IgD-negative memory B cell (primary cell): ENCODE data around the gene HEXA. TPM values are rescaled to one million over a fixed set of nuclear protein-coding genes. Genes with fewer than 3 reads are reported as not detected.
"Not testable (repeated sequence)": the region's sequence is repeated elsewhere in the genome, so short reads cannot be mapped to it uniquely, and the experiment has no call there.

Experiments
- H3K27ac Mint-ChIP-seq, 3 donors: one replicate each; pipeline ENCODE4 v1.8.0; 2020 to 2022; ENCODE audit warnings: mild to moderate bottlenecking in 3 of 3, mixed read lengths in 3 of 3, moderate library complexity in 1 of 3
- H3K27me3 Mint-ChIP-seq: one replicate; pipeline ENCODE4 v1.8.0; 2021; ENCODE audit warnings: mixed read lengths
- H3K36me3 Mint-ChIP-seq: one replicate; pipeline ENCODE4 v1.8.0; 2020; ENCODE audit warnings: mild to moderate bottlenecking, mixed read lengths
- H3K4me1 Mint-ChIP-seq, 3 donors: one replicate each; pipeline ENCODE4 v1.8.0; 2020 to 2022; ENCODE audit warnings: mixed read lengths in 3 of 3, mild to moderate bottlenecking in 1 of 3
- H3K4me3 Mint-ChIP-seq, 4 donors: one replicate each; pipeline ENCODE4 v1.8.0; 2020 to 2022; ENCODE audit warnings: mild to moderate bottlenecking in 4 of 4, mixed read lengths in 4 of 4, moderate library complexity in 3 of 4
- H3K9me3 Mint-ChIP-seq, 3 donors: one replicate each; pipeline ENCODE4 v1.8.0; 2020 to 2021; ENCODE audit warnings: mixed read lengths in 3 of 3, mild to moderate bottlenecking in 1 of 3
- polyA plus RNA-seq: library from polyadenylated mRNA; unstranded; fragments of 300-500 nt; fragmentation: Illumina TruSeq; gene quantifications from one replicate; pipeline ENCODE4 v1.2.3, GENCODE V29; 2021

HEXA gene
- polyA plus RNA-seq, 1 donor from 2014 or later = 102 TPM

DNA sequence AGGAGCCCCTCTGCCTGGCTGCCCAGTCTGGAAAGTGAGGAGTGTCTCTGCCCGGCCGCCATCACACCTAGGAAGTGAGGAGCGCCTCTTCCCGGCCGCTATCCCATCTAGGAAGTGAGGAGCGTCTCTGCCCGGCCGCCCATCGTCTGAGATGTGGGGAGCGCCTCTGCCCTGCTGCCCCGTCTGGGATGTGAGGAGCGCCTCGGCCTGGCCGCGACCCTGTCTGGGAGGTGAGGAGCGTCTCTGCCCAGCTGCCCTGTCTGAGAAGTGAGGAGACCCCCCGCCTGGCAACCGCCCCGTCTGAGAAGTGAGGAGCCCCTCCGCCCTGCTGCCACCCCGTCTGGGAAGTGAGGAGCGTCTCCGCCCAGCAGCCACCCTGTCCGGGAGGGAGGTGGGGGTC, 20.5 kb upstream of the HEXA start:
- not testable (repeated sequence) for H3K4me1 Mint-ChIP-seq, H3K27ac Mint-ChIP-seq, H3K36me3 Mint-ChIP-seq, H3K9me3 Mint-ChIP-seq, H3K4me3 Mint-ChIP-seq, H3K27me3 Mint-ChIP-seq

DNA sequence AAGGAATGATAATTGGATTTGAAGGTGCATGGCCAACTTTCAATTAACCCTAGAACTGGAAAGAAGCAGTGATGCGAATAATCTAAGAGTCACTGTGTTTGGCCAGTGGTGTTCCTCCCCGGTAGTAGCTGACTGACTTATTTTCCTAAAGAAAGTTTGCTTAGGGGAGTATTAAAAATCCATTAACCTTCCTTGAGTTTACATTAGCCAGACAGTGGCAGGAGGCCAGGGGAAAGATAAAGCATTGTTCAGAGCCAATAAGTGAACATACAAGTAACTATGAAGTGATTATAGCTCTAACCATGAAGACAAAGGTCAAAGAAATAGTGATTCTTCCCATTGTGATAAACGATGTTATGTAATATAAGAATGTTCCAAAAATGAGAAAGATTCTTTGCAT, 13.4 kb upstream of the HEXA start:
- H3K36me3 Mint-ChIP-seq = peaks cover 1% of the 10 kb centered on the region
- no peak overlapping the region for H3K4me3 Mint-ChIP-seq
- H3K27me3 Mint-ChIP-seq = peaks cover 1% of the 10 kb centered on the region
- no peaks in the 10 kb centered on the region for H3K9me3 Mint-ChIP-seq
- no peak overlapping the region for H3K27ac Mint-ChIP-seq
- H3K4me1 Mint-ChIP-seq = no peaks in the 10 kb centered on the region

DNA sequence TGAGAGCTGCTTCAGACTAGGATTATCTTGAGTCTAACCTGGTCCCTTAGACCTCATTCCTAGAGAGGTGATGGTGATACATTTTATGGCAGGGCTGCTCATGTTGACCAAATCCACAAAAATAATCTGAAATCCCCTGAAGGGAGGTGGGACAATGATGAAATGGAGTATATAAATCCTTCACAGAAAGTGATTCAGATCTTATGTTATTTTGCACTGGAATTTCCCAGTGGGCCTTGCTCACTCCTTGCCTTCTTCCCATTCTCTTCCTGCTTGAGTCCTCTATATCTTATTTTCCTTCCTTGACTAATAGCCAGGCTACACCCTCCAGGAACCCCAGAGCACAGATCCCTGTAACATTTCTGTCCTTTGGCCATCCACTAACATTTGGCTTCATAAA, 11.9 kb upstream of the HEXA start:
- Mint-ChIP-seq H3K27me3 (peaks cover 5% of the 10 kb centered on the region), H3K9me3 (no peaks in the 10 kb centered on the region), H3K27ac (no peak overlapping the region), H3K4me1 (no peaks in the 10 kb centered on the region), H3K36me3 (peaks cover 1% of the 10 kb centered on the region), H3K4me3 (no peak overlapping the region)

DNA sequence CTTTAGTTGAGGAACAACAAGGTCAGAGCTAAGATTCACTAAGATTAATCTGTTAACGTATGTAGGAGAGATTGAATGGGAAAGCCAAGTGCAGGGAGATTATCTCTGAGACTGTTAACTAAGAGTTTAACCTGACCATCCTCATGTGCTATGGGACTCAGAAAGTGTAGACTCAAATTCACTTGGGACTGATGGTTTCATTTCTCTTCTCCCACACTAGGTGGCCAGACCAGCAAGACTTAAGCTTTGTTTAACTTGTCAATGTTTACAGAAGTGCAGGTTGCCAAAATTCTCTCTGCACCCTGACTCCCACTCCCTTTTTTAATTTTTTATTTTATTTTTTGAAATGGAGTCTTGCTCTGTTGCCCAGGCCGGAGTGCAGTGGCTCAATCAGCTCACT, 6.3 kb upstream of the HEXA start:
- Mint-ChIP-seq H3K9me3 (no peaks in the 10 kb centered on the region), H3K4me1 (peaks cover 0 to 8% (median 6%) of the 10 kb centered on the region in 3 donors), H3K4me3 (no peak overlapping the region), H3K27me3 (peaks cover 4% of the 10 kb centered on the region), H3K36me3 (peaks cover 1% of the 10 kb centered on the region), H3K27ac (no peak overlapping the region)

DNA sequence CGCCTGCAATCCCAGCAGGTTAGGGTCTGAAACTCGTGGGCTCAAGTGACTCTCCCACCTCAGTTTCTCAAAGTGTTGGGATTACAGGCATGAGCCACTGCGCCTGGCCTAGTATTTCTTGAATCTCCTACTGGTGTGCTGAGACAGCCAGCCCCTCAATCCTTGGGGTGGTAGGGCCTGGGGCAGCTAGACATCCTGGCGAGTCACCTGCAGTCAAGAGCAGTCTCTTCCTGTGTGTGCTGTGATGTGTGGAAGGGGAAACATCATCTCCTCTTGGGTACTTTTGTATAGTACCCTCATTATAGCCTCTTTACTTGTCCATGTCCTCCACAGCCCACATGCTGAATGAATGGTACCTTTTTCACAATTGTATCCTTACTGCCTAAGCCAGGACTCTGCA, 4.9 kb upstream of the HEXA start:
- Mint-ChIP-seq H3K4me1 (peaks cover 11 to 16% (median 13%) of the 10 kb centered on the region in 3 donors), H3K36me3 (peaks cover 1% of the 10 kb centered on the region), H3K9me3 (peaks cover 0 to 1% (median 0%) of the 10 kb centered on the region in 3 donors), H3K27ac (no peak overlapping the region), H3K27me3 (peaks cover 4% of the 10 kb centered on the region), H3K4me3 (no peak overlapping the region)

DNA sequence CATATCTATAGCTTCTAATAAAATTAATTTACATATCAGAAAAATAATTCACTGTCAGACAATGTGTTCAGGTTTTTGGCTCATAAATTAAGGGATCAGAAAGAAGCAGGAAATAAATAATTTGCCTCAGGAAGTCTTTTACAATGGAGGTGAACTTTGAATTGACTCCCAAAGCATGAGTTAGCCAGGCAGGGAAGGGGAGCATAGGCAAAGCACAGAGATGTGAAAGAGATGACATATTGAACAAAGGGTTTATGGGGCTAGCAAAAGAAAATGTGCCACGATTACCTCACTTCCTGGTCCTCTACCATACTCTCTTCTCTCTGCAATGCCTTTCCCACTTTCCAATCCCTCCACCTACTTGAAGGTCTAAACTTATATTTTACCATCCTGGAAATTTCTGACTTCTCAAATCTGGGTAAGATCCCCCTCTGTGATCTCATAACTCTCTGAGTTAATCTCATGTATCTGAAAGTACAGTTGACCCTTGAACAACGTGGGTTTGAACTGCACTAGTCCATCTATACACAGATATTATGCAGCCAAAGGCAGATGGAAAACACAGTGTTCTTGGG, 4.1 kb upstream of the HEXA start:
- peaks cover 1% of the 10 kb centered on the region for H3K36me3 Mint-ChIP-seq
- peaks cover 0 to 1% (median 0%) of the 10 kb centered on the region in 3 donors for H3K9me3 Mint-ChIP-seq
- H3K4me1 Mint-ChIP-seq = peaks cover 18 to 23% (median 19%) of the 10 kb centered on the region in 3 donors
- H3K27ac Mint-ChIP-seq = peak overlapping the region in 1 of 3 donors; percentile 40
- no peak overlapping the region for H3K4me3 Mint-ChIP-seq
- H3K27me3 Mint-ChIP-seq = peaks cover 4% of the 10 kb centered on the region

DNA sequence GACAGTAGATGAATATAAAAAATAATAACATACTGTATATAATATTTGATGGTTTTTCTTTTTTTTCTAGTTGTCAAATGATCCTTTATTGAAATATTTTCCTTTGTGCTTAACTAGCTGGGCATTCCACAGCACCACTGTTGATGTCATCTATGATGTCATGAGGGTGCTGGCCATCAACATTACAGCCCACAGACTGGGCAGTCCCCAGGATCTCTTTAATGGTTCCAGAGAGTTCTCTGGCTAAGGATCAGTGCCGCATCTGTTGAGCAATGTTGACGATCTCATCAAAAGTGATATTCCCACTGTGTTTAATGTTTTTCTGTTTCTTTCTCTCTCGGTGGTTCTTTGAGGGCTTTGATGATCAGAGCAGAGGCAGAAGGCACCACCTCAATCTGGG, 3.3 kb upstream of the HEXA start:
- not testable (repeated sequence) for H3K9me3 Mint-ChIP-seq, H3K36me3 Mint-ChIP-seq, H3K27me3 Mint-ChIP-seq, H3K4me3 Mint-ChIP-seq
- Mint-ChIP-seq H3K4me1 (peaks cover 25 to 29% (median 28%) of the 10 kb centered on the region in 3 donors), H3K27ac (peak overlapping the region in 1 of 3 donors; percentile 40)

DNA sequence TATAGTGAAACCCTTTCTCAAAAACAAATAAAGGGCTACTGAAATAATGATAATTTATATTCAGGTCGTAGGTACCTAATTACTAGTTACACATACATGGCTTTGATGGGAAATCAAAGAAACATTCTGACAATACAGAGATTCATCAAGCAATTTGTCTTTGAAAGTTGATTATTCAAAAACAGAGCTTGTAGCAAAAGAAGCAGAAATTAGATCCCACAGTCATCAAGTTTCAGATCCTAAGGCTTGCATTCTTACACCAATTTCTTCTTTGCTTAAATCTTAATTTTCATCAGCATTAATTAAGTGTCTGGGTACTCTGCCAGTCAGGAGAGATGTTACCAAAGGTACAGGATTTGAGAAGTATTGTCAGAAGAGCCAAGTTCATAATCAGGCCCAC, 1.5 kb upstream of the HEXA start:
- peak overlapping the region in 2 of 4 donors; percentile 17 to 60 for H3K4me3 Mint-ChIP-seq

DNA sequence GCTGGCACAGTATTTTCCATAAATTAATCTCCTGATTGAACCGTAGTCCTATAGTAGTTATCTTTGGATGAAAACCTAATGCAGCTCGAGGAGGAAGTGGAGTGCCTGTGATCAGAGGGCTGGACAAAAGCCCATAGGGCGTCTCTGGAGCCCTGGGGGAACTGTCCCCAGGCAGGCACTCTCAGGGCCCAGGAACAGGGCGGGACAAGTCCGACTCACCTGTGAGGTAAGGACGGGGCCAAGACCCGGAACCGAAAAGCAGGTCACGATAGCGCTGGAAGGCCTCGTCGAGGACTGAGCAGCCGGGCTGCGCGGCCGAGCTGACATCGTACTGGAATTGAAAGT, 341 bp downstream of the HEXA start:
- peaks cover 4% of the 10 kb centered on the region for H3K36me3 Mint-ChIP-seq
- peaks cover 43 to 50% (median 49%) of the 10 kb centered on the region in 3 donors for H3K4me1 Mint-ChIP-seq

More for the DNA sequence above, 1.5 kb upstream of the HEXA start:
- Mint-ChIP-seq H3K27me3 (no peaks in the 10 kb centered on the region), H3K4me1 (peaks cover 40 to 44% (median 41%) of the 10 kb centered on the region in 3 donors), H3K36me3 (peaks cover 2% of the 10 kb centered on the region), H3K9me3 (peaks cover 0 to 1% (median 0%) of the 10 kb centered on the region in 3 donors), H3K27ac (peak overlapping the region; percentile 15 to 97 (median 31))

DNA sequence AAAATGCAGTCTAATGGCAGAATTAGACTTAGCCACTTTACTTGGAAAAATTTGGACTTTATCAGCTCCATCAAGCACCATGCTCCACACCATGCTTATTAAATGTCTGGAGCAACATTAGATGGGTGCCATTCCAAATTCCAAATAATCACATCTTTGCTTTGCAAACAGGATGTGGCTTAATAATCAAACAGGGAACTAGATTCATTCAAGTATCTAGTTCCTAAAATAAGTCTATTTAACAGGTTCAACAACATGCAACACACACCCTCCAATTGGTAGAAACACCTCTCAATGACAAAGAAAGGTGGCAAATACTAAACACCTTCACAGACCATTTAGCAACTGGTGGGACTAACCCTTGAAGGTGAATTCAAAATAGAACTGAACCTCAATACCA, 3.5 kb downstream of the HEXA start:
- H3K9me3 Mint-ChIP-seq = peaks cover 0 to 1% (median 0%) of the 10 kb centered on the region in 3 donors
- peak overlapping the region in 3 of 4 donors; percentile 24 to 93 (median 28) for H3K4me3 Mint-ChIP-seq
- peak overlapping the region in 1 of 3 donors; percentile 97 for H3K27ac Mint-ChIP-seq
- no peaks in the 10 kb centered on the region for H3K27me3 Mint-ChIP-seq
- peaks cover 61 to 73% (median 66%) of the 10 kb centered on the region in 3 donors for H3K4me1 Mint-ChIP-seq
- peaks cover 7% of the 10 kb centered on the region for H3K36me3 Mint-ChIP-seq

More for the DNA sequence above, 341 bp downstream of the HEXA start:
- peaks cover 0 to 1% (median 0%) of the 10 kb centered on the region in 3 donors for H3K9me3 Mint-ChIP-seq
- peak overlapping the region; percentile 97 to 99 (median 98) for H3K27ac Mint-ChIP-seq
- H3K4me3 Mint-ChIP-seq = peak overlapping the region; percentile 91 to 100 (median 96)
- H3K27me3 Mint-ChIP-seq = no peaks in the 10 kb centered on the region

DNA sequence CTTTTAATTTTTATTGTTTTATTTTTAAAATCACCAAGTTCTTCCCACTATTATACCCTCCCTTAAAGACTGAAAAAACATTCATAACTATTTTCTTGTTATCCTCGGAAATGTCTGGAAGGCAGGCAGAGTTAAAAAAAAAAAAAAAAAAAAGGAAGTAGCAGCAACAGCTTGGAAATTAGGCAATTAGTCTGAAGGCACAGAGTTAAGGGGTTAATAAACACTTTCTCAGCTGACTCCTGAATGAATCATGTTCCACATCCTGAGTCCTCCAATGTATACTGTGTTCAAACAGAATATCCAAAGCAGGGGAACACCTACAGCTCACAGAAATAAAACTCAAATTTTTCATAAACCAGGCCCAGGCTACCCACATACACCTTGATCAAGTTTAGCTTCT, 5.8 kb downstream of the HEXA start:
- peaks cover 59 to 72% (median 67%) of the 10 kb centered on the region in 3 donors for H3K4me1 Mint-ChIP-seq
- peak overlapping the region in 2 of 3 donors; percentile 37 to 47 for H3K27ac Mint-ChIP-seq

DNA sequence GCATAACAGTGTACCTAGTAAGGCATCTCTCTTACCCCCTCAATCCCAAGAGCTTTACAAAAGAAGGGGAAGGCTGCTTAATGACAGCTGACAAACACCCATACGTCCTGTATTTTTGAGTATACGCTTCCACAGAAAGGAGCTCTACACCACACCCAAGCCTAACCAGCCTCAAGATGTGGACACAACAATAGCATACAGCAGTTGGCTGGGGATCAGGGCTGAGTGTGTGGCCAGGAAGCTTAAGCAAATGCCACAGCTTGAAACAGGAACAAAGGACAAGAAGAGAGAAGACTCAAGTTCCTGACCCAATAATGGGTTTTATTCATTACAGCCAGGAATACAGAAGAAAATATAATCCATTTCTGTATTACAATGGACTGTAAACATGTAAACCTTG, 6.9 kb downstream of the HEXA start:
- no peaks in the 10 kb centered on the region for H3K9me3 Mint-ChIP-seq
- peak overlapping the region in 3 of 4 donors; percentile 24 to 87 (median 34) for H3K4me3 Mint-ChIP-seq
- H3K4me1 Mint-ChIP-seq = peaks cover 52 to 64% (median 56%) of the 10 kb centered on the region in 3 donors
- peak overlapping the region in 1 of 3 donors; percentile 55 for H3K27ac Mint-ChIP-seq
- no peaks in the 10 kb centered on the region for H3K27me3 Mint-ChIP-seq
- H3K36me3 Mint-ChIP-seq = peaks cover 7% of the 10 kb centered on the region

More for the DNA sequence above, 5.8 kb downstream of the HEXA start:
- peaks cover 10% of the 10 kb centered on the region for H3K36me3 Mint-ChIP-seq
- peak overlapping the region in 1 of 4 donors; percentile 5 for H3K4me3 Mint-ChIP-seq
- H3K27me3 Mint-ChIP-seq = no peaks in the 10 kb centered on the region
- no peaks in the 10 kb centered on the region for H3K9me3 Mint-ChIP-seq

DNA sequence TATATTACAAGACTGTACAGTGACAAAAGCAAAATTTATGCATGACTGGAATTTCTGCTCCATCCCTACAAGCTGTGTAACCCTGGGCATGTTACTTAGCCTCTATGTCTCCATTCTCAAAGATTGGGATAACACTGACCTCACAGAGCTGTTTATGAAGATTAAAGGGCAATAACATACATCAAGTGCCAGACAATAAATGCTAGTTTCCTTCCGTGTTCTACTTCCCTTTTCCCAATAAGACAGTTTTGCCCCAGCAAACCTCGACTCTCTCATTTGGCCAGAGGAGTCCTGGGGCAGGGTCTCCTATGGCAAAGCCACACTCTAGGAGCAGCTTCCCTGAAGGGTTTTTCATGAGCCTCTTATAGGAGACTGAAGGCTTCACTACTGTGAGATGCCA, 7.5 kb downstream of the HEXA start:
- Mint-ChIP-seq H3K4me3 (peak overlapping the region; percentile 17 to 87 (median 29)), H3K4me1 (peaks cover 47 to 60% (median 53%) of the 10 kb centered on the region in 3 donors)

DNA sequence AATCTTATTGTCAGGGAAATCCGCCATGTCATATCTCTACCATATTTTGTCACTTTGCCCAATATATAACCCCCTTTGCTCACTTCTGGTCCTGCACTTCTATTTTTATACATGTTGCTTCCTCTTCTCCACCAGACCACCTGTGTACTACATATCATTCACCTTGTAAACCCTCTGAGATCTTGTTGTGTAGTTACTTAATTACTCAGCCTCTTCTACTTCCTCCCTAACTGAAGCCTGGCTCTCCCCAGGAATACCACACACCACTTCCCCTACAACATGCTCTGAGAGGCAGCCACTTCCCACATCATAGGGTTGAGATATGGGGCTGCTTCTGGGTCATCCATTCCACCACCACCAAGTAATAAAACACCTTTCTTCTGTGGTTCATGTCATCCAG, 10.0 kb downstream of the HEXA start:
- peaks cover 31 to 44% (median 39%) of the 10 kb centered on the region in 3 donors for H3K4me1 Mint-ChIP-seq
- peak overlapping the region in 2 of 3 donors; percentile 3 to 10 for H3K27ac Mint-ChIP-seq
- H3K27me3 Mint-ChIP-seq = no peaks in the 10 kb centered on the region
- H3K36me3 Mint-ChIP-seq = peaks cover 6% of the 10 kb centered on the region
- peak overlapping the region in 1 of 4 donors; percentile 29 for H3K4me3 Mint-ChIP-seq
- no peaks in the 10 kb centered on the region for H3K9me3 Mint-ChIP-seq

More for the DNA sequence above, 7.5 kb downstream of the HEXA start:
- Mint-ChIP-seq H3K27ac (peak overlapping the region in 2 of 3 donors; percentile 1 to 55), H3K27me3 (no peaks in the 10 kb centered on the region), H3K36me3 (peaks cover 7% of the 10 kb centered on the region), H3K9me3 (no peaks in the 10 kb centered on the region)

DNA sequence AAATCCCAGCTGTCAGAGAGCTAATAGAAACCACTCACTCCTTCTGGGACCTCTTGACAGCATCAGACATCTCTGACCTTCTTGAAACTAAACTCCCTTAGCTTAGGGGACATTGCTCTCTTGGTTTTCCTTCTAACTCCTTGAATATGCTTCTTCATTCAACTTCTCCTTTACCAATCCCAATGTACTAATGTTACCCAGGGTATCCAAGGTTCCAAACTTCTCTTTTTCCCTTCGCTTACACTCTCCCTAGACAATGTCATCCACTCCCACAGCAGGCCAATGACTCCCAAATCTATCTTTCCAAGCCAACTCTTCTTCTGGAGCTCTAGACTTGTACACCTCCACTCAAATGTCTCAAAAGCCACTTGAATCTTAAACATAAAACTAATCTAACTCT, 14.6 kb downstream of the HEXA start:
- Mint-ChIP-seq H3K9me3 (no peaks in the 10 kb centered on the region), H3K27me3 (no peaks in the 10 kb centered on the region), H3K4me1 (peaks cover 9 to 22% (median 16%) of the 10 kb centered on the region in 3 donors), H3K36me3 (no peaks in the 10 kb centered on the region), H3K27ac (no peak overlapping the region), H3K4me3 (no peak overlapping the region)

DNA sequence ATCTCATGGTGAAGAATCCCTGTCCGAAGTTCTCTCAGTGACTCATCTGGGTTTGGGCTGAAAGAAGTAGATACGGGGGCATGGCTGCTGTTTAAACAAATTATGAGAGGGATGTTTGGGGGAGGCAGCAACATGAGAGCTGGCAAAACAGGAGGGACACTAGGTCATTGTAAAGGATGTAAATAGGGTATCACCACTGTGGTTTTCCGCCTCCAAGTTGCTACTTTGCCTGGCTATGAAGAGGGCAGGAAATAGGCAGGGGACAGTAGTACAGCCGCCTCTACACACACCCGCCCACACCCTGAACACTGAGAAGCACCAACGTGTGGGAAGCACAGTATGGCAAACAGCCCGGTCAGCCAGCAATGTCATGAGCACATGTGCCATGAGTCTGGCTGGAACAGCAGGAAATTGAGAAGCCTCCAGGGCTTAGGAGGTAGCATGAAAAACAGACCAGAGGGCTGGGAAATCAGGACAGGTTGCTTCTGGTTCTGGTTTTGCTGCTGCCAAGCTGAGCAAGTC, 17.1 kb downstream of the HEXA start:
- Mint-ChIP-seq H3K27me3 (no peaks in the 10 kb centered on the region), H3K36me3 (no peaks in the 10 kb centered on the region), H3K4me1 (peaks cover 0 to 13% (median 8%) of the 10 kb centered on the region in 3 donors), H3K9me3 (no peaks in the 10 kb centered on the region), H3K4me3 (peak overlapping the region in 1 of 4 donors; percentile 9), H3K27ac (peak overlapping the region; percentile 3 to 45 (median 5))
